HG02840 (cell line): ENCODE measurements around the gene CSNK1A1.
"Not testable (repeated sequence)": the region's sequence is repeated elsewhere in the genome, so short reads cannot be mapped to it uniquely, and the experiment has no call there.

Source experiments
- ATAC-seq: cut with Tn5 transposase; IDR thresholded peaks from one replicate; pipeline ENCODE4 v1.9.1; 2021; ENCODE audit warnings: mild to moderate bottlenecking, moderate library complexity, moderate number of reproducible peaks; ENCODE audit not compliant: unreplicated experiment, low FRiP score

Gene CSNK1A1

GRCh38 chr5:149551227-149552037 is at the start of gene CSNK1A1:
TSS of gene CSNK1A1 (minus strand) at chr5:149551439. CDS start at chr5:149550964, 475 bp downstream.
- peak; percentile 90 for ATAC-seq

GRCh38 chr5:149600932-149601331 is 49.7 kb upstream of the CSNK1A1 start:
- ATAC-seq: no peak

- ATAC-seq: no peak
Observed at GRCh38 chr5:149599375-149599774, 48.1 kb upstream of the CSNK1A1 start.

GRCh38 chr5:149598966-149599365 is 47.7 kb upstream of the CSNK1A1 start:
- ATAC-seq: no peak

- not testable (repeated sequence) for ATAC-seq
Observed at GRCh38 chr5:149598234-149598633, 47.0 kb upstream of the CSNK1A1 start.

- ATAC-seq: no peak
Observed at GRCh38 chr5:149597618-149598017, 46.4 kb upstream of the CSNK1A1 start.

GRCh38 chr5:149596712-149597111 is 45.5 kb upstream of the CSNK1A1 start:
- no peak for ATAC-seq

- not testable (repeated sequence) for ATAC-seq
Observed at GRCh38 chr5:149595105-149595504, 43.9 kb upstream of the CSNK1A1 start.

GRCh38 chr5:149594206-149594895 is 43.1 kb upstream of the CSNK1A1 start:
- no peak for ATAC-seq

- ATAC-seq: no peak
Observed at GRCh38 chr5:149593370-149593769, 42.1 kb upstream of the CSNK1A1 start.

- ATAC-seq: no peak
Observed at GRCh38 chr5:149588936-149589335, 37.7 kb upstream of the CSNK1A1 start.

- no peak for ATAC-seq
Observed at GRCh38 chr5:149586708-149587318, 35.6 kb upstream of the CSNK1A1 start.

- ATAC-seq: no peak
Observed at GRCh38 chr5:149585910-149586309, 34.7 kb upstream of the CSNK1A1 start.

- ATAC-seq: no peak
Observed at GRCh38 chr5:149584121-149584520, 32.9 kb upstream of the CSNK1A1 start.

GRCh38 chr5:149583394-149583793 is 32.2 kb upstream of the CSNK1A1 start:
- ATAC-seq: no peak

GRCh38 chr5:149581931-149582768 is 30.9 kb upstream of the CSNK1A1 start:
- no peak for ATAC-seq

GRCh38 chr5:149581192-149581861 is 30.1 kb upstream of the CSNK1A1 start, which contains the start of gene ARHGEF37:
TSS of gene ARHGEF37 (plus strand) at chr5:149581498. CDS start at chr5:149597770, 16,272 bp downstream.
- ATAC-seq: no peak

GRCh38 chr5:149580808-149581191 is 29.6 kb upstream of the CSNK1A1 start:
- no peak for ATAC-seq

- no peak for ATAC-seq
Observed at GRCh38 chr5:149578896-149579295, 27.7 kb upstream of the CSNK1A1 start.

GRCh38 chr5:149576021-149576420 is 24.8 kb upstream of the CSNK1A1 start:
- ATAC-seq: no peak
